ENCODE measurements around the gene WNK1. TPM values are rescaled to one million over a fixed set of nuclear protein-coding genes. Genes with fewer than 3 reads are reported as not detected.

WNK1 gene
- 24.4 and 48.3 TPM in 2 replicates for total RNA-seq

GRCh38 chr12:751999-752694, at the start of gene WNK1:
Gene WNK1, plus strand, starts transcription at chr12:752579. Its CDS starts 987 bp downstream, at chr12:753566.

GRCh38 chr12:949453-950191, 197.2 kb downstream of the WNK1 start, which contains the start of gene RAD52:
Gene RAD52, minus strand, starts transcription at chr12:949694. Its CDS starts 16,636 bp downstream, at chr12:933058.

Other genes starting within 250 kb of the WNK1 start
- gene NINJ2, start 89.1 kb upstream of the WNK1 start, total RNA-seq = 0.49 TPM in 1 of 2 replicates, not detected in the other
- gene RAD52, start 197.1 kb downstream of the WNK1 start, total RNA-seq = 10.0 and 24.0 TPM in 2 replicates
- 9.0 and 13.4 TPM in 2 replicates for gene ERC1, start 238.6 kb downstream of the WNK1 start, total RNA-seq